GM12864 (cell line): ENCODE measurements around the gene TRHDE.

Source experiments
- DNase-seq: peaks from one replicate; pipeline ENCODE4 v3.0.0-alpha.2; 2011; ENCODE audit warnings: low read depth
- H3K4me3 ChIP-seq: 2 replicates; pipeline ENCODE4 v1.5.1; 2011; ENCODE audit warnings: mild to moderate bottlenecking, low read depth, low read length, control low read depth
- CTCF ChIP-seq: IDR thresholded peaks from 2 replicates; pipeline ENCODE4 v1.5.1; 2011; ENCODE audit warnings: low read depth, mild to moderate bottlenecking, moderate library complexity, low read length, control low read depth, inconsistent platforms; ENCODE audit errors: missing control alignments

The TRHDE gene

GRCh38 chr12:72318341-72318740 lies 46.2 kb downstream of the TRHDE start:
- DNase-seq: no peak
- no peak overlapping the region for H3K4me3 ChIP-seq
- TF ChIP-seq CTCF: no peak

- no peak for DNase-seq
- H3K4me3 ChIP-seq: no peak overlapping the region
- no peak for TF ChIP-seq CTCF
These were observed 51.7 kb downstream of the TRHDE start for GRCh38 chr12:72323881-72324280.

DNA sequence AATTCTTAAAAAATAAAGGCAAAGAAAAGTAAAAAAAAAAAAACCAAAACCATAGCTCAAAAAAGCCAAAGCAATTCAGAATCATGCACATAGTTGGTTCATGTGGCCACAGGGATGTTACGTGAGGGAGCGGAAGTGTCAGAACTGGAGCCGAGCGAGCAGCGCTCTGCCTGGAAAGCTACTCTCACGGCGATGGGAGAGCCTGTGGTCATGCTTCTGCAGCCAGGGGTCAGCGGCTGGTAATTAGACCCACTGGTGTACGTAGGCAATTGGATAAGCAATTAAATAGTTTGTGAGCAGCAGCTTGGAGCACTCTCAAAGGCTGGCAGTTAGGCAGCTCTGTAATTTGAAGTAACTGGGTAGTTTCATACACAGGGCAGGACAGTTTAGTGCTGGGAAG lies 58.1 kb downstream of the TRHDE start:
- TF ChIP-seq CTCF: no peak
- no peak overlapping the region for H3K4me3 ChIP-seq
- no peak for DNase-seq

- H3K4me3 ChIP-seq: no peak overlapping the region
- DNase-seq: no peak
- no peak for TF ChIP-seq CTCF
These were observed 58.6 kb downstream of the TRHDE start for GRCh38 chr12:72330784-72331183.

DNA sequence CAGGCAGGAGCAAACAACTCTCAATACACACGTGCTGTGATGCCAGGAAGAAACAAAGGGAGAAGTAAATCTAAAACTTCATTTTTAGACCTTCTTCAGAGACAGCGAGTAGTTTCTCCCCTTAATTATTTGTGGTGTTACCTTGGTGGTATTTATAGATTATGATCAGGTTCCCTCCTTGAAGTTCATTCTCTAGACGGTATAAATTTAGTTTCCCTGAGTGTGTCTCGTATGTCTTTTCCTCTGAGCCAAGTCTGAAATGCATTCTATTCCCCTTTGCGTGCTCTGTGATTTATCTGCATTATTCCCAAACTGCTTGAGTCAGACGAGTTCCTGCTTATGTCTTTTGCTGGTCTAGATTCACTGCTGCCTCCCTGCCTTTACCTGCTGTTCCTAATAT lies 65.2 kb downstream of the TRHDE start:
- DNase-seq: no peak
- TF ChIP-seq CTCF: no peak
- no peak overlapping the region for H3K4me3 ChIP-seq

GRCh38 chr12:72337946-72338345 lies 65.8 kb downstream of the TRHDE start:
- no peak for TF ChIP-seq CTCF
- DNase-seq: no peak
- H3K4me3 ChIP-seq: no peak overlapping the region

GRCh38 chr12:72338437-72338836 lies 66.3 kb downstream of the TRHDE start:
- TF ChIP-seq CTCF: no peak

More at GRCh38 chr12:72338437-72338836, 66.3 kb downstream of the TRHDE start:
- H3K4me3 ChIP-seq: no peak overlapping the region
- no peak for DNase-seq
